HG02571 (cell line): Measurements from ENCODE around the gene DDX50.
"Not testable (repeated sequence)": the region's sequence is repeated elsewhere in the genome, so short reads cannot be mapped to it uniquely, and the experiment has no call there.

ENCODE experiments used
- ATAC-seq: cut with Tn5 transposase; IDR thresholded peaks from one replicate; pipeline ENCODE4 v1.9.1; 2021; ENCODE audit warnings: mild to moderate bottlenecking, moderate library complexity; ENCODE audit not compliant: unreplicated experiment

Gene DDX50, protein sequence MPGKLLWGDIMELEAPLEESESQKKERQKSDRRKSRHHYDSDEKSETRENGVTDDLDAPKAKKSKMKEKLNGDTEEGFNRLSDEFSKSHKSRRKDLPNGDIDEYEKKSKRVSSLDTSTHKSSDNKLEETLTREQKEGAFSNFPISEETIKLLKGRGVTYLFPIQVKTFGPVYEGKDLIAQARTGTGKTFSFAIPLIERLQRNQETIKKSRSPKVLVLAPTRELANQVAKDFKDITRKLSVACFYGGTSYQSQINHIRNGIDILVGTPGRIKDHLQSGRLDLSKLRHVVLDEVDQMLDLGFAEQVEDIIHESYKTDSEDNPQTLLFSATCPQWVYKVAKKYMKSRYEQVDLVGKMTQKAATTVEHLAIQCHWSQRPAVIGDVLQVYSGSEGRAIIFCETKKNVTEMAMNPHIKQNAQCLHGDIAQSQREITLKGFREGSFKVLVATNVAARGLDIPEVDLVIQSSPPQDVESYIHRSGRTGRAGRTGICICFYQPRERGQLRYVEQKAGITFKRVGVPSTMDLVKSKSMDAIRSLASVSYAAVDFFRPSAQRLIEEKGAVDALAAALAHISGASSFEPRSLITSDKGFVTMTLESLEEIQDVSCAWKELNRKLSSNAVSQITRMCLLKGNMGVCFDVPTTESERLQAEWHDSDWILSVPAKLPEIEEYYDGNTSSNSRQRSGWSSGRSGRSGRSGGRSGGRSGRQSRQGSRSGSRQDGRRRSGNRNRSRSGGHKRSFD

DNA sequence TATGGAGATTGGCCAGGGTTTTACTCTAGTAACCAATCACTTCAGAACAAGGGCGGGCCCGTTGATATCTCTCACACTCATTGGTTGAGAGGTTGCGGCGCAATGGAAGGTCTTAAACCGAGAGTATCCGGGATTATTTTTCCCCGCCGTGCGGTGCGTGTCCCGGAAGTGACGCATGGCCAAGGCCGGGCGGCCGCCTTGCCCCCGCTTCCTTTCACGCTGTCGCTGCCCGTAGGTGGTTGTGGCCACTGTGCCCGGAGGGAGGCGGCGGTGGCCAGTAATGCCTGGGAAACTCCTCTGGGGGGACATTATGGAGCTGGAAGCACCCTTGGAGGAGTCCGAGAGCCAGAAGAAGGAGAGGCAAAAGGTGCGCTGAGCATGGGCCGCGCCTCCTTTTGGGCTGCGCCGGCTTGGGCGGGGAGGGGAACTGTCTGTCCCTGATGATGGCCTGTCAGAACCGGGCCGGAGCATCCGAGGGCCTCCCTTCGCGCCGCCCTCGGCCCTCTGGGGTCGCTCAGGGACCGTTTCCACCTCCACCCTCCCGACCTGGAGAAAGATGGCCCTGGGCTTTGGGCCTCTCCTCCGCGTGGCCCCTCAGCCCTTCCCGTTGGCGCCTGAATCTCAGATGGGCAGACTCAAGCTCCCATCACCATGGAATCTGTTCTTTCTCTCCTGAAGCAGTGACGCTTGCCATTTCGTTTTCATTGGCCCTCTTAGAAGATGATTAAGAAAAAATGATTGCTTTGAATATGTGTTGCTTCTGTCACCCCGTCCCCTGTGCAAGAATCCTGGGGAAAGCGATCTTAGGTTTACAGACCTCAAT lies at the start of gene DDX50:
TSS of gene DDX50 (plus strand) at position 211 of the 823 bp plus-strand sequence. CDS start at position 281, 70 bp downstream.
- peak; percentile 97 for ATAC-seq

DNA sequence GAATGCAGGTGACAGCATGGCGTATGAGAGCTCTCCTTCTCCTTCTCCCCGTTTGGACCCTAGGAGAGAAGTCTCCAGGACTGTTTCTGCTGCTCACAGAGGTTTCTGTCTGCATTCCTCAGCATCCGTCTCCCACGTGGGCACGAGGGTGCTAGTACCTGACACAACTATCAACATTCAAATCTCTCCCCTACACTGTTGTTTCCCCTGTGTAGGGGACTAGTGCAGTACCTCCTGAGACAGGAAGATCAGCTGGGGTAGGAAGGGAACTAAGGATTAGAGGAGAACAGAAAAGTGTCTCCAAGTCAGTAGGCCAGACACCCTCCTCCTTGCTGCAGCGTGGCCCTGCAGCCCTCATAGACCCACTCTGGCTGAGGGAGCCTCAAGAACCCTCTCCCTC lies 44.8 kb upstream of the DDX50 start:
- no peak for ATAC-seq

DNA sequence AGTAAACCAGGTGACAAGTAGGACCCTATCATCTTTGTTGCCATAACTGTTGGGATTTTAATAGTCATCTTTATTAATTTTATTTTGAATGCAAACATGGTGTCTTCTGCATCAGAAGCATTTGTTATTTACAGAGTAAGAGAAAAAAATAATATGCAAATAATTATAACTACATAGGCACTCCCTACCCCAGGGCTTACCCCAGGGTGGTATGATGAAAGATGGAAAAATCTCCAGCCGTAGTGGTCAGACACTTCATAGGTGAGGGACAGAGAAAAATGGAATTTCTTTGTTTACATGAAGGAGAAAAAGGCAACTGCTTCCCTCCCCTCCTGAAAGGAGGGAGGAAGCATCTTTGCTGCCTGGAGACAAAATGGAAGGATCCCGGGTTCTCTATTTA lies 44.1 kb upstream of the DDX50 start:
- no peak for ATAC-seq

DNA sequence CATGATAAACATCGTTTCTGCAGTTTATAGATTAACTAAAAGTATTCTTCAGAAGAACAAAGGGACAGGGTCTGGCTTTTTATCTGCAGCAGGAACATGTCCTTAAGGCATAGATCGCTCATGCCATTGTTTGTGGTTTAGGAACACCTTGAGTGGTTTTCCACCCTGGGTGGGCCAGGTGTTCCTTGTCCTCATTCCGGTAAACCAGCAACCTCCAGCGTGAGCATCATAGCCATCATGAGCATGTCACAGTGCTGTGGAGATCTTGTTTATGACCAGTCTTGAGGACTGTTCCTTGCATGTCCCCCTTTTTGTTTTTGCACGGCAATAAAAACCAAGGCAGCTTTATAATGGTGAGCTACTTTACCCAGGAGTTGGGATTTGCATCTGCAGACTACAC lies 39.9 kb upstream of the DDX50 start:
- no peak for ATAC-seq

DNA sequence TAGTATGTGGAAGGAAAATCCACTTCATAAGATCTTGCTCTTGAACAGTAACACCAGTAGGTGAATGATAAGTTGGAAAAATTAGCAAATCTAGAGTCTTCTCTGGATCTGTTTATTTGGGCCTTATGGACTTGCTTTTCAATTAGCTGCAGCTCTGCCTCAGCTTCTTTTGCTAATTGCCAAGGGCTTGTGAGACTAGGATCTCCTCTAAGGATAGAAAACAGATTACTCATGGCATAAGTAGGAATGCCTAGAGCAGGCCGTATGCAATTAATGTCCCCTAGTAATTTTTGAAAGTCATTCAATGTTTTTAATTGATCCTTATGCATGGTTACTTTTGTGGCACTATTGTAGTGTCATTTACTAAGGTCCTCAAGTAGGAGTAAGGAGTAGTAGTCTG lies 36.5 kb upstream of the DDX50 start:
- ATAC-seq: no peak

DNA sequence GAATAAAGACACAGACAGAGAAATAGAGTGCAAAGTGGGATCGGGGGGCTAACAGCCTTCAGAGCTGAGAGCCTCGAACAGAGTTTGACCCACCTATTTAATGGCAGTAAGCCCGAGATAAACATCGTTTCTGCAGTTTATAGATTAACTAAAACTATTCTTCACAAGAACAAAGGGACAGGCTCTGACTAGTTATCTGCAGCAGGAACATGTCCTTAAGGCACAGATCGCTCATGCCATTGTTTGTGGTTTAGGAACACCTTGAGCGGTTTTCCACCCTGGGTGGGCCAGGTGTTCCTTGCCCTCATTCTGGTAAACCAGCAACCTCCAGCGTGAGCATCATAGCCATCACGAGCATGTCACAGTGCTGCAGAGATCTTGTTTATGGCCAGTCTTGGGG lies 32.9 kb upstream of the DDX50 start:
- ATAC-seq: not testable (repeated sequence)

DNA sequence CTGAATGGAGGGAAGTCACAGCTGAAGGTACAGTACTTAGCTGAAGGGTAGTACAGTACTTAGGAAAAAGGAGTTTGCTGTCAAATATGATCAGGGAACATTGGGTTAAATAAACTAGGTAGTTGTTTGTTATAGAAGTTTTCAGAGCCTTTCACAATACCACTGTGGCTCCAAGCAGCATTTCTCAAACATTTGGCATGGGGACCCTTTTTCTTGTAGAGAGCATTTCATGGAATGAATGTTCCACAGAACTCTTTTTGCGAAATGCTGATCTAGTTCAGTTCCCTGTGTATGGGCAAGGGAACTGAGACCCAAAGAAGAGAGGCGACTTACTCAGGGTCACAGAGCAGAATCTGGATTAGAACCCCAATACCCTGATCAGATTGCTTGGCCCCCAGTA lies 31.5 kb upstream of the DDX50 start:
- no peak for ATAC-seq

DNA sequence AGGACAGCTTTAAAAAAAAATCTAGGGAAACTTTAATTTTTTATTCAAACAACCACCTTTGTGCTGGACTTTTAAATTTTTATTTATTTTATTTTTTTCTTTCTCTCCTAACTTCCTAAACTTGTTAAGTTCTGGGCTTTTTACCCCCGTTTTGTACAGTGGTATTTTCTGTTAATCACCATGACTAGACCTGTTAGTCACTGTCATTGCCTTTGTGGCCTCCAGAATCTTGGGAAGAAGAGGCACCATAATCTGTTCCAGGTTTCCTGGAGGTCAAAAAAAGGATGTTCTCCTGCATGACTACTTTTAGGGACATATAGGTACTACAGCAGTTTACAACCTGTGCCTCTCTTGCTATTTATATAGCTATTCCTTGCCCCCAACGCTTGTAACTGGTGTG lies 31.1 kb upstream of the DDX50 start:
- ATAC-seq: no peak

DNA sequence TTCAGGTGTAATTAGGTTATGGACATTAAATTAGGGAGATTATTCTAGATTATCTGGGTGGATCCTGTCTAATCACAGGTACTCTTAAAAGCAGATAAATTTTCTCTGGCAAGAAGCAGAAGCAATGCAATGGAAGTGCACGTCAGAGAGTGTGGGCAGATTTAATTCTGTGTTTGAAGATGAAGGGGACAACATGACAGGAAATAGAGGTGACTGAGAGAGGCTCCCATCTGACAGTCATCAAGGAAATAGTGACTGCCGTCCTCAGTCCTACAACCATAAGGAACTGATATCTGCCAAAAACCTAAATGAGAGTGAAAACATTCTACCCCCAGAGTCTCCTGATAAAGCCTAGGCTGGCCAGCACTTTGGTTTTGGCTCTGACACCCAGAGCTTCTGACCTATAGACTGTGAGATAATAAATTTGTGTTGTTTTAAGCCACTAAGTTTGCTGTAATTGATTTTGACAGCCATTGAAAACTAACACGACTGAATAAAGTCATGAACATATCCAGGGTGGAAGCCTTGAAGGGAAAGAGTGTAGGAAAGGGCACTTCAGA lies 30.5 kb upstream of the DDX50 start:
- no peak for ATAC-seq

DNA sequence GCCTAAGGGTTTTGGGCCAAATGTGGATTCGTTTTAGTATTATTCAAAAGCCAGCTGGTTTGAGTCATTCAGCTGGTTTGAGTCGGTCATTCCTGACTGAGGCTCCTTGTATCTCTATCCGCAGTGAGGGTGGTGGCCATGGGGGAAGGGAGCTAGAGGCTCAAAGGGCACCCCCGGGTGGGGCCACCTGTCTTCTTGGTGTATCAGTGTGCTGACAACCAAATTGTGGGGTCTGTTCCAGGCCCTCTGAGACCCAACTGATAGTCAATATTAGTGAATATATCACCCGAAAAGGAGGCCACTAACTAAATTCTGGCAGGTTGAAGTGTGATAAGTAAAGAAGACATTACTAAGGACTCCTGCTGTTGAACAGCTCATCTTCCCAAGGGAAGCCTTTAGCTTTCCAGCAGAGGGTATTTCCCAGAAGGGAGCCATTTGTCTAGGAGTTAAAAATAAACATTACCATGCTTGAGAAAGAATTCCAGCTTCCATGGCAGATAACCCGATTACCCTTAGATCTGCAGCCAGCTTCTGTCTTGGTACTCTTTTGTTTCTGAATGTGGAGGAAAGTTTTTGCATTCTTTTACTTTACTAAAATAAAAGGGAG lies 29.9 kb upstream of the DDX50 start:
- ATAC-seq: no peak

DNA sequence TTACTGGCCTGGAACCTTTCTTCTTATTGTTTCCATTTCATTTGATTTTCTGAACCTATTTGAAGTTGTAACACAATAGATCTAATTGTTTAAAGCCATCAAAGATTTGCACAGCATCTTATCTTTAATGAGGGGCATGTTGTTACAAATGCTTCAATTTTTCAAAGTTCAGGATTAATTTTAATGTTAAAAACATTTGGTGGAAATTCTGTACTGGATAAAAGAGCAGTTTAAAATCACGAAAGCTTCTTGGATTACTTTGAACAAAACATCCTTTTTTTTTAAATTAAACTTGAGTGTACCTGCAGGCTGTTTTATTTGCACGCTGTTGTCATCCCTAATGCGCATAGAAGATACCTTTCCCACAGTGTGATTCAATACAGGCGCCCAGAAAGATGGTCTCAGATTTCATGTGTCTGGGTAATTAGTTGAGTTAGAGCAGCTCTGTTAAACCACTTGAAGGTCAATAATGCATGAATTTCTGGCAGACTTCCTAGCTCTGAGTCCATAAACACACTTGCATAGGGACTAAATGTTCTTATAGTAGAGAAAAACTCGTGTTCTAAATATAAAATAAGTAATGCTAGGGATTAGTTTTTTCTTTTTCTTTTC lies 29.3 kb upstream of the DDX50 start:
- ATAC-seq: no peak

DNA sequence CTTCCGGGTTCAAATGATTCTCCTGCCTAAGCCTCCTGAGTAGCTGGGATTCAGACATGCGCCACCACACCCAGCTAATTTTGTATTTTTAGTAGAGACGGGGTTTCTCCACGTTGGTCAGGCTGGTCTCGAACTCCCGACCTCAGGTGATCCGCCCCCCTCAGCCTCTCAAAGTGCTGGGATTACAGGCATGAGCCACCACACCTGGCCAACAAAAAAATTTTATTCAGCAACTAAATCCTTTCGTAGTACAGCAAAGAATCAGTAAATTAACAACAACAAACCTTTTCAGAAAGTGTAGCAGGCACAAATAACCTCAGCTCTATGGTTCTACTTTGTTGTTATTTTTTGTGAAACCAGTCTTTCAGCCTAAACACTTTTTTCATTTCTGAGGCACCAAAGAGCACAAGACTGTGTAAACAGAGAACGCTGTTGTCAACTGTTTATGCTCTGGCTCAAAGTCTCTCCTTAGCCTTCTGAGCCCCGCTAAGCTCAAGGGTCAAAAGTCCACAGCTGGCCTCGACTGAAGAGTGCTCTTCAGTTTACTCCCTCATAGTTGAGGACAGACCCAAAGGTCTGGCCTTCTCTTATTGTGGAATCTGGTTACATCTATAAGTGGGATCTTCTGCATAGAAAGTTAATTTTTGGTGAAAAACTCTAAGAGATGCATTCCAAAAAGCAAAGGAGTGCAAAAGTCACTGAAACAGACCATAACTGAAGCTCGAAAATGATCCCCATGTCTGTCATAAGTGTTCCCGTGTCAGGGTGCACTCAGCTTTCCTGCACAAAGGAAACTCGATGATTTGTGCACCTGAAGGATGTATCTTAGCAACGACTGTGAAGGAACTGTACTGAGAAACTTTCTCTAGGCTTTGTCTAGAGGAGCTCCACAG lies 24.6 kb upstream of the DDX50 start:
- no peak for ATAC-seq

DNA sequence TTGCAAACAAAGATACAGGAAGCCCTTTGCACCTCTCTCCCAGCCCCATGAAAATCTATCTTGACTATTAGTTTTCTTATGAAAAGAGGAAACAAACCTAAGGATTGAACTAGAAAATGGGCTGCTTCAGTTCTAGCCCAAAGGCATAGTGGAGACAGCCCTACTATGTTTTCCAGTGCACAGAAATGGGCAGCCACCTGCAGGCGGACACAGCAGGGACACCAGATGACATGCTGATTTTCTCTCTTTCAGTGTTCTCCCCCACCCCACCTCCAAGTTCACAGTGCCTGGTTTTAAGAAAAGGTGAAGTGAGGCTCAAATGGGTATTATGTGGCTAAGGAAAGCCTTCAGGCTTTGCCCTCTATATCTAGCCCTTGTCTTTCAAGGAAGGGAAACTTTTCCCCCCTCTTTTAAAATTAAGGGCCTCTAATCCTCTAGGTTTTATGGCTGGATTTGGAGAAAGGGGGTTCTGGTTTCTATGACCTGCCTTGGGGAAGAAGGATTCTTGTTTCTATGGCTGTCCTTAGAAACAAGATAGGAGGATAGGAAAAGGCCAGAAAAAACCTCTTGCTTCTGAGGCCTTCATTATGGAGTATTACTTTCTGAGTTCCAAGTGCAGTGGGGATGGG lies 23.5 kb upstream of the DDX50 start:
- ATAC-seq: no peak

DNA sequence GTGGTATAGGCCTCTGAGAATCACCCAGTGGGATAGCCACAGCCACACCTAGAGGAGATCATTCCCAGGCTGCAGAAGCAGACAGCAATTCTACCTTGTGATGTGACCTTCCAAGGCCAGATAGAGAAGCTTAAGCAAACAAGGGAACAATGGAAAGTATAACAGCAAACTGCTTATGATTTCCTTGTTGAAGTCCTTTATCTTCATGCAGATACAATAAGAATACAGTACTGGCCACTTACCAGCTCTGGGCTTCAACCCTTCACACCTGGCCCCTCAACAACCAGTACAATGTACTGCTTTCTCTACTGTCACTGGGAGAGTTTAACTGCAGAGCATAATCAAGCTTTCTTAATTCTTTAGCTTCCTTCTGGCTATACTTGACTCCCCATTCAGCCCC lies 22.6 kb upstream of the DDX50 start:
- ATAC-seq: no peak

DNA sequence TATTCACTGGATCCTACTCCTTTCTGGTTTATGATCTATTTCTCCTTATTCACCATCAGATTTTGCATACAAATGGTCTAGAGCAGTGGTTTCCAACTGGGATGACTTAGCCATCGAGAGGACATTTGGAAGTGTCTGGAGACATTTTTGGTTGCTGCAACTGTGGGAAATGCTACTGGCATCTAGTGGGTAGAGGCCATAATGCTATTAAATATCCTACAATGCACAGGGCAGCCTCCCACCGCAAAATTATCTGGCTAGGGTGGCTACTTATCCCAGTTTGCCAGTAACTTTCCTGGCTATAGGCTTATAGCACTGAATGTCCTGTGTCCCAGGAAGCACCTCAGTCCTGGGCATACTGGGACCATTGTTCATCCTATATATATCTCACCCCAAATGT lies 21.5 kb upstream of the DDX50 start:
- ATAC-seq: no peak

DNA sequence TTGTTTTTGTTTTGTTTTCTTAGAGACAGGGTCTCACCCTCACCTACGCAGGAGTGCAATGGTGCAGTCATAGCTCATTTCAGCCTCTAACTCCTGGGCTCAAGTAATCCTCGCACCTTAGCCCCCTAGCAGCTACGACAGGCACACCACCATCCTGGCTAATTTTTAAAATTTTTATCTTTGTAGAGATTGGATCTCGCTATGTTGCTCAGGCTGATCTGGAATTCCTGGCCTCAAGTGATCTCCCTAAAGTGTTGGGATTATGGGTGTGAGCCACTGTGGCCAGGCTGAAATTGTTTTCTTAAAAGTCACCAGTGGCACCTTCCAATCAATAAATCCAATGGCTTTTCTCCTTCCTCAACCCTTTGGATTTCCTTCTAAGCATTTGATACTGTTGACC lies 20.9 kb upstream of the DDX50 start:
- no peak for ATAC-seq

DNA sequence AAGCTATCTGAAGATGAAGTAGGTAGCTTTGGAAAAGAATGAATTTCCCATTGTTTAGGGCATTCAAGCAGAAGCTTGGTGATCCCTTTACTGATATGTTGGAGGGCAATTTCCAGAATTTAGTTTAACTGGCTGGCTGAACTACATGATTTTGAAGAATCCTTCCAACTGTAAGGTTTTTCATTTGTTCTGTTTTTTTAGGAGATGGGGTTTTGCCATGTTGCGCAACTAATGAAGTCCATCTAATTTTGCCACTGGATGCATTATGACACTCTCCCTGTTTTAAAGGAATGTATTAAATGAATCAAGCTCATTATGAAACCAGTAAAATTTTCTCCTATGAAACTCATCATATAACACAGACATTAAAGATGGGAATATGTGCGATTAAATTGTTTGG lies 6.1 kb upstream of the DDX50 start:
- no peak for ATAC-seq

DNA sequence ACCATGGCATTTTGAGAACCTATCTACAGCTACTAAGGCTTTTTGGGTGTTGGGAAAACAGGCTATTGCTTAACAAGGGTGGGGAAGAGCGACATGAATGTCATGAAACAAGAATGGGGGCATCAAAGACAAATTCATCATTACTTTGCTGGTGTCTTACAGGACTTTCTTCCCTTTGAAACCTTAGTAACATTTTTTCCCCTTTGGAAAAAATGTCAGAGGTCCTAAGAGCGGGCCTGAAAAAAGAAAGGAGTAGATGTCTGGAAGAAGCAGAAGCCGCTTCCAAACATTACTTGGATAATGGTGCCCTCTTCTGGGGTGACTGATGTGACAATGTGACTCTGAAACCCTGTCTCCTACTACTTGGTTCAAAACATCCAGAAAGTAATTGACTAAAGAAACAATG lies 3.8 kb upstream of the DDX50 start:
- ATAC-seq: no peak

DNA sequence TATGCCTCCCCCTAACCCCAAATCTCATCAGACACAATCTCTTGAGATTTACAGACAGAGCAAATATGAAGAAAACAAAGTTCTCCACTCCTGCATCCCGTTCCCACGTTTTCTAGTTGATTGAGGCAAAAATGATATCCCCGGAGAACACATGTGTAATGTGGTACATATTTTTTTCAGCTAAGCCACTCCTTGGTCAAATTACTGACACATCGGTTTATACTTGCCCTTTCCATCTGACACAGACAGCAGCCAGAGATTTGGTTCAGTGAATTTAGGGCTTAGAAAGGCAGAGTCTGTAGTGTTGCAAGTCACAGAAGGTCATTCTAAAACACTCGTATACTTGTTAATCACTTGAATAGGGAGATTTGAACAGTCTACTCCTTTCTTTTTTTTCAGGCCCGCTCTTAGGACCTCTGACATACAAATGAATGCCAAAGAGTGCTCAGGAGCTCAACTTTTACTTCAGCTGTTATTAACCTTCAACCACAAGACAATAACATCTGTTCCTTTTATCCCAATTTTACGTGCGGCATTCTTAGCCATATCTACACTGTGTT lies 1.8 kb upstream of the DDX50 start:
- no peak for ATAC-seq
